Neural cell (in vitro differentiated cells): ENCODE results near the gene CYB5R3. TPM values are rescaled to one million over a fixed set of nuclear protein-coding genes. Genes with fewer than 3 reads are reported as not detected.

Experiments
- H2AFZ ChIP-seq: fragments of 200-600, 300-800 bp; sonication (generic), shearing (Covaris generic); 2 replicates; pipeline ENCODE4 v1.6.0; 2014; ENCODE audit warnings: low read depth, mild to moderate bottlenecking, antibody characterized with exemption, low read length, moderate library complexity
- H3F3A ChIP-seq: fragments of 200-600 bp; shearing (Covaris generic); 2 replicates; pipeline ENCODE4 v1.6.1; 2016; ENCODE audit warnings: mild to moderate bottlenecking, moderate library complexity, mixed read lengths, antibody characterized with exemption, low read length; ENCODE audit not compliant: insufficient read depth, poor library complexity, severe bottlenecking
- H3K27ac ChIP-seq: fragments of 200-600, 300-800 bp; sonication (generic), shearing (Covaris generic); 2 replicates; pipeline ENCODE4 v1.5.1; 2014; ENCODE audit warnings: mild to moderate bottlenecking, low read length, moderate library complexity
- H3K27me3 ChIP-seq: fragments of 300-800, 200-600 bp; sonication (generic), shearing (Covaris generic); 2 replicates; pipeline ENCODE4 v1.6.0; 2014; ENCODE audit warnings: mild to moderate bottlenecking, low read depth, low read length, moderate library complexity; ENCODE audit not compliant: insufficient read depth
- H3K36me3 ChIP-seq: fragments of 300-800, 200-600 bp; sonication (generic), shearing (Covaris generic); 2 replicates; pipeline ENCODE4 v1.5.1; 2014; ENCODE audit warnings: mild to moderate bottlenecking, antibody characterized with exemption, low read length, moderate library complexity; ENCODE audit not compliant: insufficient read depth
- H3K4me2 ChIP-seq: fragments of 300-800, 200-600 bp; sonication (generic), shearing (Covaris generic); 2 replicates; pipeline ENCODE4 v1.6.0; 2014; ENCODE audit warnings: mild to moderate bottlenecking, low read length
- H3K4me3 ChIP-seq: fragments of 300-800, 200-600 bp; sonication (generic), shearing (Covaris generic); 2 replicates; pipeline ENCODE4 v1.5.1; 2014; ENCODE audit warnings: mild to moderate bottlenecking, low read length, moderate library complexity
- H3K79me2 ChIP-seq: fragments of 200-600 bp; shearing (Covaris generic); replicated peaks from 2 replicates; pipeline ENCODE4 v1.6.0; 2014; ENCODE audit warnings: mild to moderate bottlenecking, low read length, moderate library complexity; ENCODE audit not compliant: insufficient read depth
- H3K9ac ChIP-seq: fragments of 300-800, 200-600 bp; sonication (generic), shearing (Covaris generic); 2 replicates; pipeline ENCODE4 v1.6.1; 2016; ENCODE audit warnings: mild to moderate bottlenecking, low read length, mixed read lengths
- H3K9me2 ChIP-seq: fragments of 200-600 bp; shearing (Covaris generic); 2 replicates; pipeline ENCODE4 v1.6.1; 2016; ENCODE audit warnings: mild to moderate bottlenecking, low read length, mixed read lengths; ENCODE audit not compliant: insufficient read depth
- H3K9me3 ChIP-seq: fragments of 200-600, 300-800 bp; sonication (generic), shearing (Covaris generic); 2 replicates; pipeline ENCODE4 v1.6.1; 2016; ENCODE audit warnings: mild to moderate bottlenecking, mixed run types, low read length, moderate library complexity, mixed read lengths
- H4K20me1 ChIP-seq: fragments of 200-600 bp; shearing (Covaris generic); 2 replicates; pipeline ENCODE4 v1.6.1; 2016; ENCODE audit warnings: mild to moderate bottlenecking, mixed run types; ENCODE audit not compliant: insufficient read depth
- EP300 ChIP-seq: fragments of 450-650 bp; conservative IDR thresholded peaks from 2 replicates; pipeline ENCODE4 v1.6.1; 2014; ENCODE audit warnings: antibody characterized with exemption, mild to moderate bottlenecking, moderate library complexity; ENCODE audit not compliant: poor library complexity, severe bottlenecking
- EZH2 ChIP-seq: fragments of 200-600, 300-800 bp; shearing (Covaris generic), sonication (generic); IDR thresholded peaks from 2 replicates; pipeline ENCODE4 v1.6.1; 2014; ENCODE audit warnings: antibody characterized with exemption, low read length, borderline replicate concordance, mild to moderate bottlenecking; ENCODE audit not compliant: insufficient read depth, poor library complexity, severe bottlenecking
- MXI1 ChIP-seq: fragments of 450-650 bp; conservative IDR thresholded peaks from 2 replicates; pipeline ENCODE4 v1.6.1; 2014; ENCODE audit warnings: antibody characterized with exemption, mild to moderate bottlenecking; ENCODE audit not compliant: poor library complexity, severe bottlenecking
- POLR2AphosphoS5 ChIP-seq: IDR thresholded peaks from 2 replicates; pipeline ENCODE4 v1.6.1; 2012
- RAD21 ChIP-seq: fragments of 450-650 bp; conservative IDR thresholded peaks from 2 replicates; pipeline ENCODE4 v1.6.1; 2014; ENCODE audit warnings: antibody characterized with exemption, mild to moderate bottlenecking, moderate library complexity
- SMC3 ChIP-seq: fragments of 450-650 bp; conservative IDR thresholded peaks from 2 replicates; pipeline ENCODE4 v1.6.1; 2014; ENCODE audit warnings: antibody characterized with exemption, mild to moderate bottlenecking, moderate library complexity; ENCODE audit not compliant: poor library complexity
- TAF1 ChIP-seq: IDR thresholded peaks from 2 replicates; pipeline ENCODE4 v1.6.1; 2012; ENCODE audit warnings: low read depth
- polyA plus RNA-seq: library from polyadenylated mRNA; depleted of rRNA; stranded (reverse); fragments of >200 nt; gene quantifications from 2 replicates; pipeline ENCODE4 v1.2.3, GENCODE V29; 2014
- TF ChIP-seq, protein P1 (sequence below): fragments of 450-650 bp; IDR thresholded peaks from 2 replicates; pipeline ENCODE4 v1.5.1; 2014; ENCODE audit warnings: antibody characterized with exemption, mild to moderate bottlenecking, moderate library complexity; ENCODE audit not compliant: poor library complexity, severe bottlenecking
- TF ChIP-seq, protein P2 (sequence below): IDR thresholded peaks from 2 replicates; pipeline ENCODE4 v1.6.1; 2012; ENCODE audit warnings: borderline replicate concordance

Gene CYB5R3
- polyA plus RNA-seq, 1 donor from 2014 or later: 20.2 TPM

DNA sequence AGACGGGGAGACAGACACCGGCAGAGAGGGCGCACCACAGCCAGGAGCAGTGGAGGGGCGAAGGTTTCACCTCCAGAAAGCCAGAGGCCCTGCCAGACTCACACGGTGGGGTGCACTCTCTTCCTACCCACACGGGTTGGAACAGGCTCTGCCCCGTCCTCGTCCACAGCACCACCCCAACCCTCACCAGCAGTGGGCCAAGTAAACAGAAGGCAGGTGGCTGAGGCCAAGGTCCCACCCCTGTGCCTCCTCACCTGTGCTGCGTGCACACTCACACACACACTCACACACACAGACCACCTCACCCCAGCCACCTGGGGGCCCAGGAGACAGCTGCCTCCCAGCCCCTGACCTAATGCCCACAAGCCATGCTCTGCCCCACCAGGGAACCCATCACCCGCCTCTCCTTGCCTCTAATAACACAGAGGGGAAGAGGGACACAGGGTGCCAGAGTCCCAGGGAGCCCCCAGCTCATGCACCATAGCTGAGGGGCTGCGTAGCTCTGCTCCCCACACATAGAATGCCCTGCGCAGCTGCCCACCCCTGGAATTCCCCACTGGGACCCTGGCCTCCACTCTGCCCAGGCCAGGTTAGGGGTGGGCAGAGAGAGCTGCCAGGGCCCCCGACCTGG is 3.1 kb downstream of the CYB5R3 start:
- H2AFZ ChIP-seq: no peak overlapping the region
- H3K79me2 ChIP-seq: peaks cover 26% of the 10 kb centered on the region
- H4K20me1 ChIP-seq: no peaks in the 10 kb centered on the region
- no peaks in the 10 kb centered on the region for H3K27me3 ChIP-seq
- no peak overlapping the region for H3K4me2 ChIP-seq
- no peak overlapping the region for H3K9ac ChIP-seq
- no peaks in the 10 kb centered on the region for H3F3A ChIP-seq
- no peak overlapping the region for H3K27ac ChIP-seq
- H3K4me3 ChIP-seq: no peak overlapping the region
- H3K9me2 ChIP-seq: no peaks in the 10 kb centered on the region
- no peaks in the 10 kb centered on the region for H3K36me3 ChIP-seq
- TF ChIP-seq, protein P1, sequence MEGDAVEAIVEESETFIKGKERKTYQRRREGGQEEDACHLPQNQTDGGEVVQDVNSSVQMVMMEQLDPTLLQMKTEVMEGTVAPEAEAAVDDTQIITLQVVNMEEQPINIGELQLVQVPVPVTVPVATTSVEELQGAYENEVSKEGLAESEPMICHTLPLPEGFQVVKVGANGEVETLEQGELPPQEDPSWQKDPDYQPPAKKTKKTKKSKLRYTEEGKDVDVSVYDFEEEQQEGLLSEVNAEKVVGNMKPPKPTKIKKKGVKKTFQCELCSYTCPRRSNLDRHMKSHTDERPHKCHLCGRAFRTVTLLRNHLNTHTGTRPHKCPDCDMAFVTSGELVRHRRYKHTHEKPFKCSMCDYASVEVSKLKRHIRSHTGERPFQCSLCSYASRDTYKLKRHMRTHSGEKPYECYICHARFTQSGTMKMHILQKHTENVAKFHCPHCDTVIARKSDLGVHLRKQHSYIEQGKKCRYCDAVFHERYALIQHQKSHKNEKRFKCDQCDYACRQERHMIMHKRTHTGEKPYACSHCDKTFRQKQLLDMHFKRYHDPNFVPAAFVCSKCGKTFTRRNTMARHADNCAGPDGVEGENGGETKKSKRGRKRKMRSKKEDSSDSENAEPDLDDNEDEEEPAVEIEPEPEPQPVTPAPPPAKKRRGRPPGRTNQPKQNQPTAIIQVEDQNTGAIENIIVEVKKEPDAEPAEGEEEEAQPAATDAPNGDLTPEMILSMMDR: no peak
- H3K9me3 ChIP-seq: no peaks in the 10 kb centered on the region

DNA sequence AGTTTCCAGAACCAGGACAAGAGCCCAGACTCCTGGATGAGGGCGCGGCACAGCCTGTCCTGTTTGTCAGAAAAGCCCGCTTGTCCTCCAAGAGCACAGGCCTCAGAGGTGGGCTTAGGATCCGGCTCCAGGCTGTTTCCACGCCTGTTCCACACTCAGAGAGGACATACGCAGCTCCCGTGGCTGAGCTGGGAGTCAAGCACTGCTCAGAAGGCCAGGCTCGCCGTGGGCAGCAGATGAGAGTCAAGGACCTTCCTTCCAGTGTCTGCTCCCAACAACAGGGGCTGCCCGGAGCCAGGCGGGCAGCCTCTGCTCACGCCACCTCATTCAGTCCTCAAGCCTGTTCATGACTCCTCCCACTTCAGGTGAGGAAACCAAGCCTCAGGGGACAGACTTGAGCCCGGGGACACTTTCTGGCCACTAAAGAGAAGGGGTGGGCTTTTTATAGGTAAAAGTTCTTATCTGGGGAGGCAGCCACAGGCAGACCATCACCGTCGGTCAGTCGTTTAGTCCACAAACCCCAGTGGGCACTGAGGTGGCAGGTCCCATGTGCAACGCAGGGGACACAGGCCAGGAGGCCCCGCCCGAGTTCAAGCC is 3.8 kb downstream of the CYB5R3 start:
- H3K9me2 ChIP-seq: no peaks in the 10 kb centered on the region
- no peak overlapping the region for H3K27ac ChIP-seq
- H3K9ac ChIP-seq: no peak overlapping the region
- H2AFZ ChIP-seq: no peak overlapping the region
- H3K79me2 ChIP-seq: peaks cover 26% of the 10 kb centered on the region
- no peak for TF ChIP-seq SMC3
- H3K4me2 ChIP-seq: no peak overlapping the region
- no peaks in the 10 kb centered on the region for H4K20me1 ChIP-seq
- H3F3A ChIP-seq: no peaks in the 10 kb centered on the region
- H3K27me3 ChIP-seq: no peaks in the 10 kb centered on the region
- H3K4me3 ChIP-seq: no peak overlapping the region
- no peaks in the 10 kb centered on the region for H3K9me3 ChIP-seq
- H3K36me3 ChIP-seq: no peaks in the 10 kb centered on the region

DNA sequence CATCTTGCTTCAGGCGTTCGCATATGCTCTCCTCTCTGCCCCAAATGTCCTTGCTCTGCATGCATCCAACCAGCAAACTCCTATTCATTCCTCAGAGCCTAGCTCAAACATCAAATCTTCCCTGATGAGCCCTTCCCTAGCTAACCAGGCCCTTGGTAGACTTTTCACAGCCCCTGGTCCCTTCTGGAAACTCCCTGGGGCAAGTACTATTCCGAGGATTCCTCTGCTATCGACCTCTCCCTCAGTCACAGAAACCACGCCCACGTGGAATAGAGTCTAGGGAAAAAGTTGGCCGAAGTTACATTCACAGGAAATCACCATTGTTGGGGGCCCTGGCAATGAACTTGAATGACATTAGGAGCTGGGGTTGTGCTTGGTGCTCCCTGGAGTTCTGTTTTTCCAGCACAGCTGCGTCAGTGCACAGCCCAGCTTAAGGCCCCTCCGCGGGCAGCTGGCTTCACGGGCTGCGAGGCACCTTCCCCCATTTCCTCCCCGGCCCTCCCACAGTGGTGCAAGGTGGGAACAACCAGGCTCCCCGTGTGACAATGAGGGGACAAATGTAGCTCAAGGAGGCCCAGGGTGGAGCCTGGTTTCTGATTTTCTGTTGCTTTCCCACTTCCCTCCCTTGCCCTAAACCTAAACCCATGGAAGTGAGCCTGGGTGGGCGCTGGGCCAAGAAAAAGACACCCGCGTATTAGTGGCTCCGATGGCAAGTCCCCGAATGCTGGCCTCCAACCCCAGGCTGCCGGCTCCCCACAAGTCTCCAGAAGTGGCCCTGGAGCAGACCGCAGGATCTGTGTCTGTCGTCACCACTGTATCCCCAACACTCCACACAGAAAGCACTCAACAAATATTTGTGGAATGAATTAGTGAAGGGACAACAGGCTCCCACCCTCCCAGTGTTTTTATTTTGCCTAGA is 4.5 kb downstream of the CYB5R3 start:
- no peak overlapping the region for H2AFZ ChIP-seq
- H4K20me1 ChIP-seq: no peaks in the 10 kb centered on the region
- no peak overlapping the region for H3K9ac ChIP-seq
- no peak overlapping the region for H3K27ac ChIP-seq
- no peaks in the 10 kb centered on the region for H3K36me3 ChIP-seq
- H3K79me2 ChIP-seq: peaks cover 22% of the 10 kb centered on the region
- no peaks in the 10 kb centered on the region for H3F3A ChIP-seq
- TF ChIP-seq EP300 (no peak), POLR2AphosphoS5 (no peak), MXI1 (no peak), EZH2 (no peak), SMC3 (no peak), RAD21 (no peak), TAF1 (no peak)
- TF ChIP-seq, protein P2, sequence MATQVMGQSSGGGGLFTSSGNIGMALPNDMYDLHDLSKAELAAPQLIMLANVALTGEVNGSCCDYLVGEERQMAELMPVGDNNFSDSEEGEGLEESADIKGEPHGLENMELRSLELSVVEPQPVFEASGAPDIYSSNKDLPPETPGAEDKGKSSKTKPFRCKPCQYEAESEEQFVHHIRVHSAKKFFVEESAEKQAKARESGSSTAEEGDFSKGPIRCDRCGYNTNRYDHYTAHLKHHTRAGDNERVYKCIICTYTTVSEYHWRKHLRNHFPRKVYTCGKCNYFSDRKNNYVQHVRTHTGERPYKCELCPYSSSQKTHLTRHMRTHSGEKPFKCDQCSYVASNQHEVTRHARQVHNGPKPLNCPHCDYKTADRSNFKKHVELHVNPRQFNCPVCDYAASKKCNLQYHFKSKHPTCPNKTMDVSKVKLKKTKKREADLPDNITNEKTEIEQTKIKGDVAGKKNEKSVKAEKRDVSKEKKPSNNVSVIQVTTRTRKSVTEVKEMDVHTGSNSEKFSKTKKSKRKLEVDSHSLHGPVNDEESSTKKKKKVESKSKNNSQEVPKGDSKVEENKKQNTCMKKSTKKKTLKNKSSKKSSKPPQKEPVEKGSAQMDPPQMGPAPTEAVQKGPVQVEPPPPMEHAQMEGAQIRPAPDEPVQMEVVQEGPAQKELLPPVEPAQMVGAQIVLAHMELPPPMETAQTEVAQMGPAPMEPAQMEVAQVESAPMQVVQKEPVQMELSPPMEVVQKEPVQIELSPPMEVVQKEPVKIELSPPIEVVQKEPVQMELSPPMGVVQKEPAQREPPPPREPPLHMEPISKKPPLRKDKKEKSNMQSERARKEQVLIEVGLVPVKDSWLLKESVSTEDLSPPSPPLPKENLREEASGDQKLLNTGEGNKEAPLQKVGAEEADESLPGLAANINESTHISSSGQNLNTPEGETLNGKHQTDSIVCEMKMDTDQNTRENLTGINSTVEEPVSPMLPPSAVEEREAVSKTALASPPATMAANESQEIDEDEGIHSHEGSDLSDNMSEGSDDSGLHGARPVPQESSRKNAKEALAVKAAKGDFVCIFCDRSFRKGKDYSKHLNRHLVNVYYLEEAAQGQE: no peak
- TF ChIP-seq, protein P1: no peak
- H3K4me3 ChIP-seq: no peak overlapping the region
- H3K9me2 ChIP-seq: no peaks in the 10 kb centered on the region
- no peaks in the 10 kb centered on the region for H3K27me3 ChIP-seq
- H3K4me2 ChIP-seq: no peak overlapping the region
- no peaks in the 10 kb centered on the region for H3K9me3 ChIP-seq
